Neural cell (in vitro differentiated cells): ENCODE data around the gene ASIC2.

Source experiments
- EP300 ChIP-seq: fragments of 450-650 bp; conservative IDR thresholded peaks from 2 replicates; pipeline ENCODE4 v1.6.1; 2014; ENCODE audit warnings: antibody characterized with exemption, mild to moderate bottlenecking, moderate library complexity; ENCODE audit not compliant: poor library complexity, severe bottlenecking
- EZH2 ChIP-seq: fragments of 200-600, 300-800 bp; shearing (Covaris generic), sonication (generic); IDR thresholded peaks from 2 replicates; pipeline ENCODE4 v1.6.1; 2014; ENCODE audit warnings: antibody characterized with exemption, low read length, borderline replicate concordance, mild to moderate bottlenecking; ENCODE audit not compliant: insufficient read depth, poor library complexity, severe bottlenecking
- MXI1 ChIP-seq: fragments of 450-650 bp; conservative IDR thresholded peaks from 2 replicates; pipeline ENCODE4 v1.6.1; 2014; ENCODE audit warnings: antibody characterized with exemption, mild to moderate bottlenecking; ENCODE audit not compliant: poor library complexity, severe bottlenecking
- RAD21 ChIP-seq: fragments of 450-650 bp; conservative IDR thresholded peaks from 2 replicates; pipeline ENCODE4 v1.6.1; 2014; ENCODE audit warnings: antibody characterized with exemption, mild to moderate bottlenecking, moderate library complexity
- REST ChIP-seq: IDR thresholded peaks from 2 replicates; pipeline ENCODE4 v1.6.1; 2012; ENCODE audit warnings: borderline replicate concordance
- SMC3 ChIP-seq: fragments of 450-650 bp; conservative IDR thresholded peaks from 2 replicates; pipeline ENCODE4 v1.6.1; 2014; ENCODE audit warnings: antibody characterized with exemption, mild to moderate bottlenecking, moderate library complexity; ENCODE audit not compliant: poor library complexity
- TAF1 ChIP-seq: IDR thresholded peaks from 2 replicates; pipeline ENCODE4 v1.6.1; 2012; ENCODE audit warnings: low read depth
- TF ChIP-seq, protein P1 (sequence below): fragments of 450-650 bp; IDR thresholded peaks from 2 replicates; pipeline ENCODE4 v1.5.1; 2014; ENCODE audit warnings: antibody characterized with exemption, mild to moderate bottlenecking, moderate library complexity; ENCODE audit not compliant: poor library complexity, severe bottlenecking

GRCh38 chr17:33322063-33322462, 29.0 kb upstream of the ASIC2 start:
- TF ChIP-seq, protein P1, sequence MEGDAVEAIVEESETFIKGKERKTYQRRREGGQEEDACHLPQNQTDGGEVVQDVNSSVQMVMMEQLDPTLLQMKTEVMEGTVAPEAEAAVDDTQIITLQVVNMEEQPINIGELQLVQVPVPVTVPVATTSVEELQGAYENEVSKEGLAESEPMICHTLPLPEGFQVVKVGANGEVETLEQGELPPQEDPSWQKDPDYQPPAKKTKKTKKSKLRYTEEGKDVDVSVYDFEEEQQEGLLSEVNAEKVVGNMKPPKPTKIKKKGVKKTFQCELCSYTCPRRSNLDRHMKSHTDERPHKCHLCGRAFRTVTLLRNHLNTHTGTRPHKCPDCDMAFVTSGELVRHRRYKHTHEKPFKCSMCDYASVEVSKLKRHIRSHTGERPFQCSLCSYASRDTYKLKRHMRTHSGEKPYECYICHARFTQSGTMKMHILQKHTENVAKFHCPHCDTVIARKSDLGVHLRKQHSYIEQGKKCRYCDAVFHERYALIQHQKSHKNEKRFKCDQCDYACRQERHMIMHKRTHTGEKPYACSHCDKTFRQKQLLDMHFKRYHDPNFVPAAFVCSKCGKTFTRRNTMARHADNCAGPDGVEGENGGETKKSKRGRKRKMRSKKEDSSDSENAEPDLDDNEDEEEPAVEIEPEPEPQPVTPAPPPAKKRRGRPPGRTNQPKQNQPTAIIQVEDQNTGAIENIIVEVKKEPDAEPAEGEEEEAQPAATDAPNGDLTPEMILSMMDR: no peak
- TF ChIP-seq MXI1 (no peak), RAD21 (no peak), EZH2 (no peak), EP300 (no peak), TAF1 (no peak), SMC3 (no peak), REST (no peak)
